NCI-H2171 treated with DMSO at 0.1 percent for 48 hours (cell line): ENCODE data around the gene UNC93B1.
A peak's percentile ranks its signal among the peaks of the same experiment; 100 is the strongest.
"Not testable (repeated sequence)": the region's sequence is repeated elsewhere in the genome, so short reads cannot be mapped to it uniquely, and the experiment has no call there.

Experiments used
- DNase-seq: peaks from one replicate; lab custom pipeline; 2025; lab: John Stamatoyannopoulos, UW

Gene UNC93B1

GRCh38 chr11:67991347-67992121, 12.4 kb downstream of the UNC93B1 start:
- not testable (repeated sequence) for DNase-seq

- not testable (repeated sequence) for DNase-seq
Measured at GRCh38 chr11:67990546-67991346, 13.2 kb downstream of the UNC93B1 start.

- not testable (repeated sequence) for DNase-seq
Measured at GRCh38 chr11:67985302-67985701, 18.6 kb downstream of the UNC93B1 start.

GRCh38 chr11:67983951-67984350, 19.9 kb downstream of the UNC93B1 start:
- no peak for DNase-seq

GRCh38 chr11:67982255-67982857, 21.5 kb downstream of the UNC93B1 start:
- DNase-seq: not testable (repeated sequence)

GRCh38 chr11:67981226-67981625, 22.7 kb downstream of the UNC93B1 start:
- not testable (repeated sequence) for DNase-seq

- not testable (repeated sequence) for DNase-seq
Measured at GRCh38 chr11:67978766-67979418, 25.0 kb downstream of the UNC93B1 start.

GRCh38 chr11:67974746-67975145, 29.2 kb downstream of the UNC93B1 start:
- not testable (repeated sequence) for DNase-seq

- not testable (repeated sequence) for DNase-seq
Measured at GRCh38 chr11:67965830-67966348, 38.0 kb downstream of the UNC93B1 start.

GRCh38 chr11:67964746-67965145, 39.2 kb downstream of the UNC93B1 start:
- not testable (repeated sequence) for DNase-seq

- not testable (repeated sequence) for DNase-seq
Measured at GRCh38 chr11:67963879-67964278, 40.0 kb downstream of the UNC93B1 start.

GRCh38 chr11:67963217-67963616, 40.7 kb downstream of the UNC93B1 start:
- not testable (repeated sequence) for DNase-seq

- not testable (repeated sequence) for DNase-seq
Measured at GRCh38 chr11:67956236-67956635, 47.7 kb downstream of the UNC93B1 start.

GRCh38 chr11:67955461-67956007, 48.4 kb downstream of the UNC93B1 start:
- peak; percentile 49 for DNase-seq

GRCh38 chr11:67954971-67955370, 48.9 kb downstream of the UNC93B1 start:
- DNase-seq: not testable (repeated sequence)

- DNase-seq: not testable (repeated sequence)
Measured at GRCh38 chr11:67954251-67954650, 49.6 kb downstream of the UNC93B1 start.

- not testable (repeated sequence) for DNase-seq
Measured at GRCh38 chr11:67950705-67951104, 53.2 kb downstream of the UNC93B1 start.

GRCh38 chr11:67947785-67948184, 56.1 kb downstream of the UNC93B1 start:
- not testable (repeated sequence) for DNase-seq

- DNase-seq: not testable (repeated sequence)
Measured at GRCh38 chr11:67946403-67946802, 57.5 kb downstream of the UNC93B1 start.

GRCh38 chr11:67943406-67943805, 60.5 kb downstream of the UNC93B1 start:
- not testable (repeated sequence) for DNase-seq
